Measurements from ENCODE around the gene AGAP1. TPM values are rescaled to one million over a fixed set of nuclear protein-coding genes. Genes with fewer than 3 reads are reported as not detected.

The AGAP1 gene
- total RNA-seq, 1 donor from 2014 or later: 20.4 TPM

- Mint-ChIP-seq H3K27me3 (ENCODE audit: insufficient read depth, low read depth) (peaks cover 12% of the 10 kb centered on the region), H3K4me1 (peaks cover 25% of the 10 kb centered on the region), H3K36me3 (peaks cover 32% of the 10 kb centered on the region), H3K27ac (no peak overlapping the region), H3K9me3 (no peaks in the 10 kb centered on the region), H3K4me3 (no peak overlapping the region)
- Histone ChIP-seq H3F3A (ENCODE audit: low read depth) (no peaks in the 10 kb centered on the region), H3K4me3 (no peak overlapping the region), H3K36me3 (no peaks in the 10 kb centered on the region), H3K9ac (no peak overlapping the region), H3K4me2 (no peak overlapping the region), H3K4me1 (no peaks in the 10 kb centered on the region), H3K9me3 (ENCODE audit: low read depth) (no peaks in the 10 kb centered on the region), H3K27me3 (no peaks in the 10 kb centered on the region), H3K79me2 (ENCODE audit: low read depth) (no peaks in the 10 kb centered on the region), H3K27ac (no peak overlapping the region), H2AFZ (replicated peaks) (no peak overlapping the region), H4K20me1 (ENCODE audit: low read depth) (peaks cover 33% of the 10 kb centered on the region)
- TF ChIP-seq EZH2phosphoT487 (IDR thresholded peaks at IDR 0.05) (no peak), EZH2 (IDR thresholded peaks at IDR 0.05) (no peak)
- DNase-seq (ENCODE audit: low spot score): no peak
Measured at GRCh38 chr2:235958221-235958930, 464.5 kb downstream of the AGAP1 start.

DNA sequence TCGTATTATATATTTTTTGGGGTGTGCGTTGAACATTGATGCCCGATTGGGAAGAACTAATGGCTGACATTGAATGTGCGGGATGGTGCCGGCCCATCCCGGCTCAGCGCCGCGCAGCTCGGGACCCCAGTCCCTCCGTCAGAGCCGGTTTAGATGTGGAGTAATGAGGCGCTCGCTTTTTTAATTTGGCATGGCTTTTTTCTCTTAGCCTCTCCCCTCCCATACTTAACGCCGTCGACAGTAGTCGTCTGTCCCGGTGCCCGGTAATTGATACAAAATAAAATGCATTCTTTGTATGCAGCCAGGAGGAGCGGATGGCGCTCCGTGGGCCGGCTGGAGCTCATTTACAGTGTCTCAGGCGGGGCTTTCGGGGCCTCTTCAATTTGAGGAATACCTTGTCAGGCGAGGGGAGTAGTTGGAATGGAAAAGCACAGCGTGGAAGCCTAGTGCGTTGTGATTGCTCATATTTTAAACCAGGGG lies 465.1 kb downstream of the AGAP1 start:
- Histone ChIP-seq H3K4me3 (no peak overlapping the region), H3K4me2 (no peak overlapping the region), H4K20me1 (ENCODE audit: low read depth) (peaks cover 31% of the 10 kb centered on the region), H3K27ac (no peak overlapping the region), H3K36me3 (no peaks in the 10 kb centered on the region), H3K9me3 (ENCODE audit: low read depth) (no peaks in the 10 kb centered on the region), H3F3A (ENCODE audit: low read depth) (no peaks in the 10 kb centered on the region), H3K79me2 (ENCODE audit: low read depth) (no peaks in the 10 kb centered on the region), H3K4me1 (no peaks in the 10 kb centered on the region), H3K27me3 (no peaks in the 10 kb centered on the region), H3K9ac (no peak overlapping the region), H2AFZ (replicated peaks) (no peak overlapping the region)
- peaks cover 25% of the 10 kb centered on the region for H3K4me1 Mint-ChIP-seq
- no peaks in the 10 kb centered on the region for H3K9me3 Mint-ChIP-seq
- H3K4me3 Mint-ChIP-seq: no peak overlapping the region
- DNase-seq (ENCODE audit: low spot score): no peak
- H3K27ac Mint-ChIP-seq: no peak overlapping the region
- TF ChIP-seq EZH2 (IDR thresholded peaks at IDR 0.05): no peak
- TF ChIP-seq EZH2phosphoT487 (IDR thresholded peaks at IDR 0.05): no peak
- peaks cover 32% of the 10 kb centered on the region for H3K36me3 Mint-ChIP-seq
- H3K27me3 Mint-ChIP-seq (ENCODE audit: insufficient read depth, low read depth): peaks cover 12% of the 10 kb centered on the region

DNA sequence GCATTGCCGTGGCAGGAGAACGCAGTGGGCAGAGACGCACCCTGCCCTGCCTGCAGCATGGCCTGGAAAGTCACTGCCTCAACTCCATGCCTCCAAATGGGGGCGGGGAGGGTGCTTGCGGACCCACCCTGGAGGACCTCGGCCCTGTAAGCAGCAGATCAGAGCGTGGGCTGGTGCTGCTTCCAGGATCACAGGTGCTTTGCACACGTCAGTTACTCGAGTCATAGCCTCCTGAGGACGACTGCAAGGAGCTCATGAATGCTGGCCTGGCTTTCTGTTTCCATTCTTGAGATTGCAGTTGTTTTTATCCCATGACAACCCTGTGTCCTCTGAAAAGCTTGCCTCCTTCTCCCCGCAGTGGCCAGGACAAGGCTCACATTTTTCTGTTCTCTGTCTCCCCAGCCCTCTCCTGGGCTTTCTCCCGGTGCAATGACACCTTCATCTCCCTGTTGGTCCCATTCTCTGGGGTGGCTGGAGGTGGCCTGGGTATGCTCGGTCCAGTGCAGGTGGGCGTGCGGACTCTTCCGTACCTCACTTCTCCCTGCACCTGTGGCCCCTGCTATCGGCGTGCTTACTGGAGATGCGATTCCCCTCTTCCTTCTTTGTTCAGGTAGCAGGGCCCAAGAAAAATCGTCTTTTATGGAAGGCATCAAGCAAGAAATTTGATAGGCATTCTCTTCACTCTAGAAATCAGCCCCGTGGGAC lies 466.3 kb downstream of the AGAP1 start:
- Histone ChIP-seq H3F3A (ENCODE audit: low read depth) (no peaks in the 10 kb centered on the region), H2AFZ (replicated peaks) (no peak overlapping the region), H3K4me3 (no peak overlapping the region), H3K4me2 (no peak overlapping the region), H3K9ac (no peak overlapping the region), H3K27ac (no peak overlapping the region), H3K36me3 (no peaks in the 10 kb centered on the region), H3K79me2 (ENCODE audit: low read depth) (no peaks in the 10 kb centered on the region), H3K4me1 (no peaks in the 10 kb centered on the region), H4K20me1 (ENCODE audit: low read depth) (peaks cover 29% of the 10 kb centered on the region), H3K27me3 (no peaks in the 10 kb centered on the region), H3K9me3 (ENCODE audit: low read depth) (no peaks in the 10 kb centered on the region)
- TF ChIP-seq CTCF (IDR thresholded peaks at IDR 0.05): no peak
- TF ChIP-seq EZH2phosphoT487 (IDR thresholded peaks at IDR 0.05): no peak
- TF ChIP-seq EZH2 (IDR thresholded peaks at IDR 0.05): no peak
- H3K4me1 Mint-ChIP-seq: peaks cover 25% of the 10 kb centered on the region
- no peak for DNase-seq (ENCODE audit: low spot score)
- H3K9me3 Mint-ChIP-seq: no peaks in the 10 kb centered on the region
- H3K36me3 Mint-ChIP-seq: peaks cover 32% of the 10 kb centered on the region
- H3K4me3 Mint-ChIP-seq: no peak overlapping the region
- peaks cover 5% of the 10 kb centered on the region for H3K27me3 Mint-ChIP-seq (ENCODE audit: insufficient read depth, low read depth)
- H3K27ac Mint-ChIP-seq: peak overlapping the region; percentile 9

- Mint-ChIP-seq H3K27me3 (ENCODE audit: insufficient read depth, low read depth) (peaks cover 2% of the 10 kb centered on the region), H3K36me3 (peaks cover 34% of the 10 kb centered on the region), H3K4me1 (peaks cover 25% of the 10 kb centered on the region), H3K9me3 (no peaks in the 10 kb centered on the region), H3K27ac (peak overlapping the region; percentile 22), H3K4me3 (no peak overlapping the region)
- Histone ChIP-seq H3K36me3 (no peaks in the 10 kb centered on the region), H3F3A (ENCODE audit: low read depth) (no peaks in the 10 kb centered on the region), H3K27me3 (no peaks in the 10 kb centered on the region), H3K27ac (no peak overlapping the region), H3K9me3 (ENCODE audit: low read depth) (no peaks in the 10 kb centered on the region), H3K4me3 (no peak overlapping the region), H3K4me2 (no peak overlapping the region), H3K79me2 (ENCODE audit: low read depth) (no peaks in the 10 kb centered on the region), H4K20me1 (ENCODE audit: low read depth) (peaks cover 21% of the 10 kb centered on the region), H3K4me1 (no peaks in the 10 kb centered on the region), H2AFZ (replicated peaks) (no peak overlapping the region), H3K9ac (no peak overlapping the region)
- TF ChIP-seq CTCF (IDR thresholded peaks at IDR 0.05) (no peak), EZH2 (IDR thresholded peaks at IDR 0.05) (no peak), EZH2phosphoT487 (IDR thresholded peaks at IDR 0.05) (no peak)
- no peak for DNase-seq (ENCODE audit: low spot score)
Measured at GRCh38 chr2:235960716-235961640, 467.1 kb downstream of the AGAP1 start.

Measured in neural progenitor cell (in vitro differentiated cells).